GM19099 (cell line): ENCODE measurements around the gene FRAS1.

Experiments used
- POLR2A ChIP-seq: IDR thresholded peaks from 3 replicates; pipeline ENCODE4 v1.6.1; 2011; ENCODE audit warnings: low read depth; ENCODE audit not compliant: insufficient read length; ENCODE audit errors: extremely low read depth

Gene FRAS1

GRCh38 chr4:78460368-78460767 lies 403.2 kb downstream of the FRAS1 start:
- TF ChIP-seq POLR2A, result no peak

DNA sequence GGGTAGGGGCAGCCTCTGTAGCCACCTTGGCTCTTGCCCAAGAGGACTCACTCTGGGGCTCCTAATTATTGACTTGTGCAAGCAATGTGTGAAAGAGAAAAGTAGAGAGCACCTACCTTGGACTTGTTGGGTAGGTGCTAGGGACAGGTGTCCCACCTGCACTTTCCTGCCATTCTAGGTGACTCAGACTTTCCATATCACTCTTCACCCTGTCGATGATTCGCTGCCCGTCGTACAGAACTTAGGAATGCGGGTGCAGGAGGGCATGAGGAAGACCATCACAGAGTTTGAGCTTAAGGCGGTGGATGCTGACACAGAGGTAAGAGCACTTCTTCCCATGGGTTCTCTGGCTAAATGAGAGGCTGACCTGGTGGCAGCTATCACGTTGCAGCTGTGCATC lies 407.1 kb downstream of the FRAS1 start:
- TF ChIP-seq POLR2A, result no peak

DNA sequence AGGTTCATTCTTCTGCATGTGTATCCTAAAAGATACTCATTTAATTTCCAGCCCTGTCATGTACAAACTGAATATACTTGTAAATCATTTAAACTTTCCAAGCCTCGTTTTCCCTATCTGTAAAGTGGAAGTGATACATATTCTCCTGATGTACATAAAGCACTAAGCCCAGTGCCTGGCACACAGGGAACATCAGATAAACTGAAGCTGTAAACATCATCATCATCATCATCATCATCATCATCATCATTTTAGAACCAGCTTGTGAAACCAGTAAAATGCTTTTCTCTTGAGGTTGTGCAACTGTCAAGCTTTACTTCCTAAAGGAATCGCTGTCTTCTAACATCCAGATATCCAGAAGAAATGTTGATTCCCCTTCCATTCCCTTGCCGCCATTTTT lies 411.1 kb downstream of the FRAS1 start:
- TF ChIP-seq POLR2A, result no peak

- no peak for TF ChIP-seq POLR2A
Measured at GRCh38 chr4:78476108-78476704, 419.1 kb downstream of the FRAS1 start.

DNA sequence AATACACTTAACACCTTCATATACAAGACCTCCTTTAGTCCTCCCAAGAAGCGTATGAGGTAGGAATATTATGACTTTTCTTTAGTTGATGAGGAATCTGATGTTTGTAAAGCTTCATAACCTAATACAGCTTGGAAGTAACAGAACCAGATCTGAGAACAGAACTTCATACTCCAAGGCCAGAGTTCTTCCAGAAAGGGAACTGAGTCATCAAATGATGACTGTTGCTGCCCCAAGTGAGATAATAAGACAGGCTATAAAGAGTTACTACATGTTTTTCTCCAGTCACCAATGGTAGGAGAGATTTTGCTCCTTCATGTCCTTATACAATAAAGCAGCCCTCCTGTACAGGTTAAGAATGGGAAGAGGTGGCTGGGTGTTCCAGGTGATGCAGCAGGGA lies 420.2 kb downstream of the FRAS1 start:
- no peak for TF ChIP-seq POLR2A

DNA sequence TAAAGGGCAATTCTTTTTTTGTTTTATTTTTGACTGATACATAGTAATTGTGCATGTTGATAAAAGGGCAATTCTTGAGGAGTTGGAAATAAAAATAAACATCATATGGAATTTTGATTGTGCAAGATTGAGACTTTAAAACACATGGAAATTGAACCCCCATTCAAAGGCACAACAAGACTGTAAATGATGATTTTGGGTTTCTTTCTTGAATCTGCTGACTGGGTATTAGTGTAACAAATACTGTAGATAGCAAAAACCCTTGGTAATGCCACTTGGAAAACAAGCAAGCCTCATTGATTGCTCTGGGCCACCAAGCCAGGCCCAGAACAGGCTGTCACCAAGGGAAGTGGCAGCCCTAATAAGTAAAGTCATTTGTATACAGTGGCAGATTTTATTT lies 421.4 kb downstream of the FRAS1 start:
- no peak for TF ChIP-seq POLR2A

- TF ChIP-seq POLR2A, result no peak
Measured at GRCh38 chr4:78480286-78480685, 423.2 kb downstream of the FRAS1 start.

GRCh38 chr4:78481180-78481579 lies 424.1 kb downstream of the FRAS1 start:
- no peak for TF ChIP-seq POLR2A

DNA sequence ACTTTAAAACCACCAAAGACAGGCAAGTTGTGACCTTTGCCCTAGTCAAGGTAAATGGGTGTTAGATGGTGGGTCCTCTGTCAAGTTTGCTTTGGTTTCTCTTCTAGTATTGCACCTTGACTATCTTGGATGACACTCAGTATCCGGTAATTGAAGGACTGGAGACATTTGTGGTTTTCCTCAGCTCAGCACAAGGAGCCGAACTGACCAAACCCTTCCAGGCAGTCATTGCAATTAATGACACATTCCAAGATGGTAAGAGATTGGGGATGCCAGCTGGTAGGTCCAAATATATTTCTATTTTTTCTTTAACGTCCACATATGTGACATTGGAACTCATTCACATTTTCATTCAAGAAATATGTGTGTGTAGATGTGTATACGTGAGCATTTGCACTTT lies 425.2 kb downstream of the FRAS1 start:
- TF ChIP-seq POLR2A, result no peak

DNA sequence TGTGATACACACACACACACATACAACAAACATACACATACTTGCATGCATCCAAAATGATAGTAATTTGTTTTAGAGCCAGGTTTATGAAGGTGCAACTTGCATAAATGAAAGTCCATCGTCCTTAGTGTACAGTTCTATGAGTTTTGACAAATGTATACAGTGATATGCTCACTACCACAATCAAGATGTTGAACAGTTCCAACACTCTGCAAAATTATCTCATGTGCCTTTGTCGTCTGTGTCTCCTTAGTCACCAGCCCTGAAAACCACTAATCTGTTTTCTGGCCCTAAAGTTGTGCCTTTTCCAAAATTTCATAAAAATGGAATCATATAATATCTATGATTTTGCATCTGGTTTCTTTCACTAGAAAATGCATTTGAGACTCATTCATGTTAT lies 426.7 kb downstream of the FRAS1 start:
- TF ChIP-seq POLR2A, result no peak

- no peak for TF ChIP-seq POLR2A
Measured at GRCh38 chr4:78484574-78484973, 427.5 kb downstream of the FRAS1 start.

DNA sequence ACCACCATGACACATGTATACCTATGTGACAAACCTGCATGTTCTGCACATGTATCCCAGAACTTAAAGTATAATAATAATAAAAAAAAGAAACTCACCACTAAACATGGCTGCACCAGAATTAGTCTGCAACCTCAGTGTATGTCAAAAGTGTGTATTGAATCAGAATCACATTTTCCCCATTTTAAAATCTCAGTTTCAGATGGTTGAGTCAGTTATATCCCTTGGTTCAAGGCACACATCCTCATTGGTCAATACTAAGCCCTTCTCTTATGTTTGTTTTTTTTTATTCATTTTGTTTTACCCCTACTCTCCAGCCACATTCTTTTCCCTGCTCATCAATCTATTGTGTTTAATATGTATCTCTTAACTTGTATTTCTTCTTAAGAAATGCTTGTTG lies 436.6 kb downstream of the FRAS1 start:
- no peak for TF ChIP-seq POLR2A

- no peak for TF ChIP-seq POLR2A
Measured at GRCh38 chr4:78496021-78496643, 439.0 kb downstream of the FRAS1 start.

DNA sequence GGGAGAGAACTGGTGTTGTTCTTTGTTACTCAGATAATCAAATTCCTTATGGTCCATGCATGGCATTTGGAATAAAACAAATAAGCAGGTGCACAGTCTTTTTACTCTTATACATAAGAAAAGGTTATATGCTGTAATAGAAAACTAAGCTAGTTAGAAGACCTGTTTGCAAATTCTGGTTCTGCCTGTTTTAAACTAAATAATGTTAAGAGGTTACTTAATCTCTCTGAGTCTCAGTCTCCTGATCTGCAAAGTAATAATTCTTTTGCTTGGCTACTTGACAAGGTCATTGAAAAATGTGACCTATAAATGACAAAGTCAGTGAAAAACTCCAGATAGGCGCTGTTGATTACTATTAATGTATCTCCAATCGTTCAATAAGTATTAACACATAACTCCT lies 451.9 kb downstream of the FRAS1 start:
- no peak for TF ChIP-seq POLR2A

DNA sequence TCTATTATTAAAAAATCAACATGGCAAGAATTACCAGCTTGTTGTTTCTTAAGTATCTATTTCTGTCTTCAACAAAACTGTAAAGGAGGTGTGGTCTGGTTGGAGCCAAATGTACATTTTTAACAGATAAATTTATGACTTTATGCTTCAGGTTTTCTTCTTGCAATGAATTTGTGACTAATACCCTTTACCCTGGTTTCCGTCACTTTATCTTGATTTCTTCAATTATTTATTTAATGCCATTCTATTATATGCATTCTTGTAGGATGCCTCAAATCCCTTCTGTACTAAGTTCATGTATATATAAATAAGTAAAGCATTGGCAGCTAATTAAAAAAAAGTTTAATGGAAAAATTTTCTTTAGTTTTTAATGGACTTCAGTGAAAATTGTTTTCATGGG lies 453.0 kb downstream of the FRAS1 start:
- TF ChIP-seq POLR2A, result no peak

DNA sequence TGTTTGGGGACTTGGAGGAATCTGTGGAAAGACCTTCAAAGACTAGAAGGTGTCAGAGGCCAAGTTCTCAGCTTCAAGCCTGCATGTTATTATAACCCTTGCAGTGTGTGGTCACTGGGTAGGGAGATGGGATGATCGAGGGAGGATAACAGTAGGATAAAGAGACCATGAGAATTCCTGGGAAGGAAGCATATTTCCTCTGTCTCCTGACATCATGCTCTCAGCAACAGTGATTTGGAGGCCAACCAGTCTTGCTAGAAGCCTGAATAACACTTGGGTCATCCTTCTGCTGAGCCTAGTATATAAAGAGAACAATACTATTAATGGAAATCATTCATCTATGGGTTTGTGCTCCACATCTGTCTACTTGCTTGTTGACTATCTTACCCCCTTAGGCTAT lies 453.6 kb downstream of the FRAS1 start:
- TF ChIP-seq POLR2A, result no peak
